Spleen (tissue), 7 donors: Measurements from ENCODE around the gene FGD6.

Source experiments
- CTCF ChIP-seq, 11 experiments: fragments of 200-600 bp in 7 of 11; fragments of 450-650 bp in 4 of 11; sonication (generic) in 4 of 11; IDR thresholded peaks in 8 of 11; conservative IDR thresholded peaks in 3 of 11; 1 replicate in 7 of 11; 2 replicates in 4 of 11; pipeline versions ENCODE4 v1.4.0 to v1.8.0; 2016 to 2021; ENCODE audit warnings: antibody characterized with exemption in 11 of 11, inconsistent platforms in 4 of 11, mild to moderate bottlenecking in 1 of 11
- POLR2AphosphoS5 ChIP-seq, 3 donors: sonication (generic); formaldehyde crosslinking; IDR thresholded peaks; one replicate each; pipeline ENCODE4 v1.5.1; 2017; ENCODE audit warnings: antibody characterized with exemption in 3 of 3
- donor health status: DM: no; HTN: no; CAD: no; lungs with moderate emphysema.
- donor health status: DM: no; HTN: no; CAD: no.
- donor health status: DM: no; HTN: no; CAD: no.

- no peak for TF ChIP-seq CTCF (IDR thresholded peaks at IDR 0.05 in 8 of 11, conservative IDR thresholded peaks at IDR 0.05 in 3 of 11)
- TF ChIP-seq POLR2AphosphoS5 (IDR thresholded peaks at IDR 0.05): no peak
Observed at GRCh38 chr12:95195122-95195521, 22.1 kb downstream of the FGD6 start.
